ENCODE results near the gene WIZ. TPM values are rescaled to one million over a fixed set of nuclear protein-coding genes. Genes with fewer than 3 reads are reported as not detected.
A peak's percentile ranks its signal among the peaks of the same experiment; 100 is the strongest.

Gene WIZ
- total RNA-seq, 1 donor from 2014 or later, result 21.9 TPM

GRCh38 chr19:15437355-15438123 lies 12.2 kb downstream of the WIZ start:
- DNase-seq, result no peak
- intact Hi-C loops (cut with DNase I), result no loop called here
- ATAC-seq (ENCODE audit: poor library complexity), result no peak

GRCh38 chr19:15436826-15437110 lies 13.0 kb downstream of the WIZ start:
- intact Hi-C loops (cut with DNase I), result no loop called here
- DNase-seq, result no peak
- no peak for ATAC-seq (ENCODE audit: poor library complexity)

- intact Hi-C loops (cut with DNase I), result no loop called here
- ATAC-seq (ENCODE audit: poor library complexity) (no peak), DNase-seq (no peak)
Observed at GRCh38 chr19:15436012-15436825, 13.5 kb downstream of the WIZ start.

GRCh38 chr19:15433519-15434069 lies 16.2 kb downstream of the WIZ start:
- intact Hi-C loops (cut with DNase I), result no loop called here
- no peak for ATAC-seq (ENCODE audit: poor library complexity)
- no peak for DNase-seq

GRCh38 chr19:15432629-15433518 lies 16.9 kb downstream of the WIZ start:
- intact Hi-C loops (cut with DNase I), result no loop called here
- DNase-seq, result peak; percentile 95

DNA sequence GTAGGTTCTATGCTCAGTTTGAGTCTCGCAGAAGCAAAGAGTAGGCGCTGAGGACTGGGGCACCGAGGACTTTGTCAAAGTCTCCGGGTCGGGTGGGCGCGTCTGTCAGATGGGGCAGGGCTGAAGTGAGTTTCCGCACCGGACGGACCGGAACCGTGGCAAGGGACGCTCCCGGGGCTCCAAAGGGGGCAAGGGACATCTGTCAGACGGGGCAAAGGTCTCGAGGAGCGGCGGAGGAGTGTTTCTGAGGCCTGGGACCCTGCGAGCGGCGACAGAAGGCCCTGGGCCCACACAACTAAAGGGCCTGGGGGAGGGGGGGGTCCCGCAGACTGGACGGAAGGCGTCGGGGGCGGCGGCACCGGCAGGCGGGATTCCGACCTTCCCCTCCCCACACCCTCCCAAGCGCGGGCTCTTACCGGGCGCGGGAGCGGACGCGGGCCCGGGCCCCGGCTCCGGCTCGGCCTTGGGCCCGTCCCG lies 17.7 kb downstream of the WIZ start:
- DNase-seq (no peak), ATAC-seq (ENCODE audit: poor library complexity) (no peak)
- intact Hi-C loops (cut with DNase I), result no loop called here

More at GRCh38 chr19:15432629-15433518, 16.9 kb downstream of the WIZ start:
- peak; percentile 94 for ATAC-seq (ENCODE audit: poor library complexity)

DNA sequence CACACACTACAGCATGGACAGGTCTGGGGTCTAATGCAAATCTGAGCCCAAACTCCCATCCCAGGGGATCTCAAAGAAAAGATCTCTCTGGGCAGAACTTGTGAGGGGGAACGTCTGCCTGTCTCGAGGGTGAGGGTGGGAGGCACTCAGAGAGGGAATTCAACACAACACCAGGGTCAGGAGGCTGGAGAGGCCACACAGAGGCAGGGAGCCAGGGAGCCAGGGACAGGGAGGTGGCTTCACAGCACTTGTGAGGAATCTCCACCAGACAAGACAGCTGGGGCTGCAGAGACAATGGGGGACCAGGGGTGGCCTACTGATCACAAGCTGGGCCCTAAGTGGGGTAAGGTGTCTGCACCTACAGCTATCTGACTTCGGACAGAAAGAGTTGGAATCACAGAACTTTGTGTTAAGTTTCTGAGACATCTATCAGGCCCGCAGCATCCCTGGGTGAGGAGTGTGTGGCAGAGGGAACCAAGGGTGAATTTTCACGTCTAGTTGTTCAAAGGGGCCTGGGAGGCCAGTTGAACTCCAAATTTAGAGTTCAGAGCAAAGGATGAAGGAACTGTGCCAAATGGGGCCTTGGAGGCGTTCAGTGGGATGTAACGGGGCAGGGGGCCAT lies 18.2 kb downstream of the WIZ start:
- intact Hi-C loops (cut with DNase I), result no loop called here
- ATAC-seq (ENCODE audit: poor library complexity), result no peak
- DNase-seq, result no peak

DNA sequence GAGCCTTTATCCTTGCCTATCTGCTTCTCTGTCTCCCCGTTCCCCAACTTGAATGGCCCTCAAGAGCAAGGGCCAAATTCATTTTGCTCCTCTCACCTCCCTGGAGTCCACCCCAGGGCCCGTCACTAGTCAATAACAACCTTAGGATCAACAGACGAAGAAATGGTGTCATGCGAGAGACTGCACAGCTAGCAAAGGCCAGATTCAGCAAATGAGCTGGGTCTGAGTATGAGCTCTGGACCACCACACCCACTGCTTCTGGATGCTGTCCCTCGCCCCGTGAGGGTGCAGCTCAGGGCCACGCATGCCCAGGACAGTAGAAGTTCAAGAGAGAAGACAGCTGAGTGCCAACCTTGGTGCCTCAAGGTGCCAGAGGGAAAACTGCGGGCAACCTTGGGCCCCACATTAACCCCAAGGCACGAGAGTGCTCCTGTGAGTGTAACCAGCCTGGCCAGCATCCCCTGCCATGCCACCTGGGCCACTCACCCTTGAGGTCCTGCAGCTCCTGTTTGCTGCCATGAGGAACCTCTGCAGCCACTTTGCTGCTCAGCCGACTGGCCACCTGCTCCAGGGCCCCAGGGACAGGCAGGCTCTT lies 19.1 kb downstream of the WIZ start:
- intact Hi-C loops (cut with DNase I), result no loop called here
- no peak for DNase-seq
- ATAC-seq (ENCODE audit: poor library complexity), result no peak

DNA sequence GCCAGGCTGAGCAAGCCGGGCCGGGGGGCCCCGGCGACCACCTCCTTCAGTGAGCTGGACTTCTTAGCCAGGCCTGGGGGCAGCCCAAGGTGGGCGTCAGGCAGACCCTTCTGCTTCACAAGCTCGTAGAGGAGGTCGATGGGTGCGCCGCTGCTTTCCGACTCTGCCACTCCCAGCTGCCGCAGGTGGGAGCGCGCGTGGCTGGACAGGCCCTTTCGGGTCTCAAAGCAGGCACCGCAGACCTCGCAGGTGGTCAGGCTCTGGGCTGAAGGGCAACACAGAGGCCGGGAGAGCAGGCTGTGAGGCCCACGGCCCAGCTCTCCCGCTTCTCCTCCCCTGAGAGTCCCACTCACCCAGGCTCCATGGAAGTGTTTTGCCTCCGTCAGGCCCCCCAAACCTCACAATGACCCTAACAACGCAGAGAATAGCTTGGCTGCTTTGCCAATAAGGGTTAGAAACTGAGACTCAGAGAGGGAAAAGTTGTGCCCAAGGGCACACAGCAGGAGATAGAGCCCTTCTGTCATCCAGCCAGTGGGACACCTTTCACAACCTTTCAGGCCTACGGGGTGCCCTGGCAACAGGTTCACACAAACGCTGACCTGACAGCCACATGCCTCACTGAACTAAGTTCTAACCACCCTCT lies 19.8 kb downstream of the WIZ start:
- DNase-seq, result no peak
- ATAC-seq (ENCODE audit: poor library complexity), result no peak
- intact Hi-C loops (cut with DNase I), result no loop called here

DNA sequence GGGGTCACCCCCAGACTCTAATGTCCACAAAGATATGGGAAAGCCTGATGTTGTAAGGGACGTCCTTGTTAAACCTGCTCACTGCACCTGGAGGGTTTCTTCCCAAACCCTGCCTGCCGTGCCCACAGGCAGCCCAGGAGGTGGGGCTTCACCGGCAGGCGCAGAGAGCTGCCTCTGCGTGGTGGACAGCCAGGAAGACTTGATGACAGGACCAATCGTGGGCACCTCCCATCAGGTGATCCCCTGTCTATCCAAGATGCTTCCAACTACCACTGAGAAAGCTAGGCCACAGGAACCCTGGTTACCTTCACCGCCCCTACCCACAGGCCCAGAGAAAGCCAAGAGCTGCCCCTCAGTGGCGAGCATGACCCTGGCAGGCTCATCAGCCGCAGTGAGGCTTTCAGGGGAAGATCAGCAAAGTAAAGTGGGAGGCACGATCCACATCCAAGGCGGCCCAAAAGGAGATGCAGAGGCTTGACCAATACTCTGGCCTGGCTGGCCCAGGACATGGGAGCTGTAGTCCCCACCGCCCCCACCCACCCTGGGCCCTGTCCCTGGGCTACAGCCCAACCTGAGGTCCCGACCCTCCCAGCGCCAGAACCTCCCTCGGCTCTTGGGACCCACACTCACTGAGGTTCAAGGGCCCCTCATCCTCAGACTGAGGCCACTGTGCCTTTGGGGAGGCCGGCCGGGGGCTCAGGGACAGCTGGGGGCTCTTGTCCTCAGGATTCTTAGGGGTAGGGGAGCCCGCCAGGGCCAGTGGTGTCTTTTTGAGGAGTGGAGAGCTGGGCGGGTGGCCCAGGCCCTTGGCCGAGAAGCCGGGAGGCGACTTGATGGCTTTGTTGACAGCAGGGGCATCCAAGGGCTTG lies 20.6 kb downstream of the WIZ start:
- DNase-seq (no peak), ATAC-seq (ENCODE audit: poor library complexity) (peak; percentile 17)
- intact Hi-C loops (cut with DNase I), result no loop called here

DNA sequence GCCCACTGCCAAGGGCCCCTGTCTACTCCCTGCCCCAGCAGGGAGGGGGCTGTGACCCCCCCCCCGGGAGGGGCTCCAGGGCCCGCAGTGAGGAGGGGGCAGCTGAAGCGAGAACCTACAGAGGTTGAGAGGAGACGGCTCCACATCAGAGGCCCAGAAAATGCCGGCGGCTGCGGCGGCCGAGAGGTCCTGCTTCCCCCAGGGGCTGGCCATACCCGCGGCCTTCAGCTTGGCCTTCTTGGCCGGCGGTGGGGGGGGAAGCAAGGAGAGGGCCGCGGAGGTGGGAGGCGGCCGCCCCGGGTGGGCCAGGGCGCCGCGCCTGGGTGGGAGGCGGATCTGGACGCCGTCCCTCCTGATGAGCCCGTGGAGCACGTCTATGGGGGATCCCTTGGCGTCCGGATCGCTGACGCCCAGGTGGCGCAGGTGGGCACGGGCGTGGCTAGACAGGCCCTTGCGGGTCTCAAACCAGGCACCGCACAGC lies 21.7 kb downstream of the WIZ start:
- intact Hi-C loops (cut with DNase I), result no loop called here
- DNase-seq, result no peak
- no peak for ATAC-seq (ENCODE audit: poor library complexity)

DNA sequence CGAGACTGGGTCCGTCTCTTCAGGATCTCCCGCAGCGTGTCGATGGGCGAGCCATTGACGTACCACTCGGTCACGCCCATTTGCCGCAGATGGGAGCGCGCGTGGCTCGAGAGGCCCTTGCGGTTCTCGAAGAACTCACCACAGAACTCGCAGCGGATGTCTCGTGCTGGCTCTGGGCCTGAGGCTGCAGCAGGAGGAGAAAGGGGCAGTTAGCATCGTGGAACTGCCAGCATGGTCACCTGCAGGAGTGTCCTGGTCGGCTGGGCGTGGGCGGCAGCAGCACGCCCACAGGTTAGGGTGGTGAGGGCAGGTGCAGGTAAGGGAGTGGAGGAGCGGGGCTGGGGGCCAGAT lies 22.4 kb downstream of the WIZ start:
- DNase-seq, result no peak
- intact Hi-C loops (cut with DNase I), result no loop called here
- ATAC-seq (ENCODE audit: poor library complexity), result no peak

GRCh38 chr19:15426485-15427349 lies 23.0 kb downstream of the WIZ start:
- intact Hi-C loops (cut with DNase I), result no loop called here
- ATAC-seq (ENCODE audit: poor library complexity), result no peak
- no peak for DNase-seq

- intact Hi-C loops (cut with DNase I), result no loop called here
- DNase-seq (no peak), ATAC-seq (ENCODE audit: poor library complexity) (no peak)
Observed at GRCh38 chr19:15425321-15425950, 24.3 kb downstream of the WIZ start.

GRCh38 chr19:15424692-15425272 lies 25.0 kb downstream of the WIZ start:
- intact Hi-C loops (cut with DNase I), result no loop called here

More at GRCh38 chr19:15424692-15425272, 25.0 kb downstream of the WIZ start:
- DNase-seq (no peak), ATAC-seq (ENCODE audit: poor library complexity) (no peak)

All from Right ventricle myocardium superior (tissue), 1 donor.